GM18498 (cell line): ENCODE measurements around the gene ANKRD63.

Source experiments
- ATAC-seq: cut with Tn5 transposase; IDR thresholded peaks from one replicate; pipeline ENCODE4 v1.9.1; 2021; ENCODE audit warnings: mild to moderate bottlenecking, moderate library complexity; ENCODE audit not compliant: unreplicated experiment

Gene ANKRD63

GRCh38 chr15:40281057-40281800 is 1.6 kb downstream of the ANKRD63 start:
- ATAC-seq = no peak

GRCh38 chr15:40280260-40281056 is 2.4 kb downstream of the ANKRD63 start:
- no peak for ATAC-seq

DNA sequence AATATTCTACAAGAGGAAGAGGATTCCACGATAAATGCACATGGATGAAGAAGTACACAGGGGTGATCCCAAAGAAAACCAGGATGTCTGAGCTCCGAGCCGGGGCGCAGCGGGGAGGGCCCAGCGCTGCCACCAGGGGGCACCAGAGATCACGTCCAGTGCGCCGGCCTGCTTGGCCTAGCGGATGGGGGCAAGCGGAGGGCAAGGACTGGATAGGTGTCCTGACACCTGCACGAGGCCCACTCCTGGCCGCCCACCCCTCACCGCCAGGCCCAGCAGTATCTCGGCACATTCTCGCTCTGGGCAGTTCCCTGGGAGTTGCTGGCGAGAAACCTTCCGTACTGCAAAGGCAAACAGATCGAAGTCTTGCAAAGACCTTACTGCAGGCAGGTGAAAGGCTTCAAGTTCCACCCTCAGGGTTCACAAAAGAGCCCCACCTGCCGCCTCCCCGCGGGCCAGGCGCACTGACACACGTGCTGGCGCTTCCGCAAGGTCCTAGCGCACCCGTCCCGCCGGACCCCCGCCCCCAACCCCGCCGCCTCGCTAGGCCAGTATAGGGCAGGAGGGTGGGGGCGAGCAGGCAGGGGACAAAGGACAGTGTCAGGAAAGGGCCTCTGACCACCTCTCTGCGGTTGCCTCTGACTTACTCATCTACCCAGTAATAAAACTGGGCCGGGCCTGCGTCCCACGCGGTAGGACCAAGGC is 3.3 kb downstream of the ANKRD63 start:
- peak; percentile 37 for ATAC-seq

GRCh38 chr15:40278026-40278425 is 4.8 kb downstream of the ANKRD63 start:
- ATAC-seq = no peak

DNA sequence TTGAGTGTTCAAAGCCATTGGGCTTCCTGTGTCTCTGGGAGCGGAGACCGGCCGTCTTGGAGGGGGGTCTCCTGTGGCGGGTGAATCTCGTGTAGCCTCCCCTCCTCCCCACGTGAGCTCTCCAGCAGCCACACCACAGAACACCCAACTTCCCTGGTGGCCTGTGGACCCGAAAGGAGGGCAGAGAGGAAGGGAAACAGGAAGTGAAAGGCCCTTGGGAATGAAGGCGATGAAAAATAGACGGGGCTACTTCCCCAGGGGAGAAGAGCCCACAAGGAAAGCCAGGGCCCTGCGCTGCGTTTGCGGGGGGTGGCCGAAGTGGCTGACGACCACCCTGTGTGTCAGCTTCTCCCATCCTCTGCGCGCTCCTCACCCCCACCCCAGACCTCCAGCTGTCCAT is 5.4 kb downstream of the ANKRD63 start:
- ATAC-seq = no peak

DNA sequence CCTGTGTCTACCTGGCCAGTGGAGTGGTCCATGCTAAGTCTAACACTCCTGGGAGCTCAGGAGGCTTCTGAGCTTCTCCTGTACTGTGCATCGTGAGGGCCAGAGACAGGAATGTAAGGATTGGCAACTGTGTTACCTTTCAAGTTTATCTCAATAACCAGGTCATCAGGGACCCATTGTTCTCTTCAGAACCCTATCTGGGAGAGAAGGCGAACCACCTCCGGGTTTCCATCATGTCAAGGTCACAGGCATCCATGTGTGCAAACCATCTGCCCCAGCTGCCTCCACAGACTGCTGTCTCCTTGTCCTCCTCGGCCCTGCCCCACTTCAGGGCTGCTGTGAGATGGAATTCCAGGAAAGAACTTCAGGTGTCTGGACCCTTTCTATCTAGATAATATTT is 5.9 kb downstream of the ANKRD63 start:
- ATAC-seq = no peak

- ATAC-seq = no peak
These were observed 6.9 kb downstream of the ANKRD63 start for GRCh38 chr15:40275954-40276353.

- ATAC-seq = no peak
These were observed 7.3 kb downstream of the ANKRD63 start for GRCh38 chr15:40275523-40275922.

DNA sequence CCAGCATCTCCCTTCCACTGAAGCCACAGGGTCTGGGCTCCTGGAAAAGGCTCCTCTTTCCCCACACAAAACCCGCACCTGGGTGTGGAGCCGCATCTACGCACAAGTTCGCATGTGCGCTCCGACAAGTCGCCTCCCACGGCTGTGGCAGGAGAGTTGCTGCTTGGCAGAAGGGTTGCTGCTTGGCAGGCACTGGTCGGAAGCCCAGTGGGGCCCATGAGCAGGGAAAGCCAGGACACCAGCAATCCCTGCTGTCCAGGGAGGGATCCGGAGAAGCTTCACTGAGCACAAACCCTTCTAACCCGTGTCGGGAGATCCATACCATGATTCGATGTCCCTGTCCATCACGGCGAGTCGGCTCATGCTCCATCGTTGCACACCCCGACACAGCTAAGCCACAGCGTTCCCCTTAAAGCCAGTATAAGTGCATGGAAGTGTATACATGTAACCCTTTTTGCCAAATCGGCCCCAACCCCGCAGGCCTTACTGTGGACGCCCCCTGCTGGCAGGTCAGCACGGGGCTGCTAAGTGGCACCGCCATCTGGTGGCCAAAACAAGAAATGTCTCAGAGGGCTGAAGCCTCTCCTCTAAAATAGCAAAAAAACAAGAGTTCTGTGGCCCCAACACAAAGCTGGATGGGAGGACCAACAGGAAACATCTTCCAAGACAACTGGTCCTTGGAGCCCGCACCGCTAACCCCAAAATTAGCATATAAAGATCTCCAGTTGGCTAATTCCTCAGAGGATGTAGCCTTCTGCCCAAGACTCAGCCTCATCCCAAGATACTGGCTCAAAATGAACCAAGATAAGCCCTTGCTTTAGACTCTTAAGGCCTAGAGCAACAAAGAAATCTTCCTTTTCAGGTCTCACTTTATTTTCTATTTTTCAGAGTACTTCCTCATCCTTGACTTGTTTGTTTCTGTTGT is 8.3 kb downstream of the ANKRD63 start:
- ATAC-seq = no peak

- no peak for ATAC-seq
These were observed 9.4 kb downstream of the ANKRD63 start for GRCh38 chr15:40273428-40273827.

DNA sequence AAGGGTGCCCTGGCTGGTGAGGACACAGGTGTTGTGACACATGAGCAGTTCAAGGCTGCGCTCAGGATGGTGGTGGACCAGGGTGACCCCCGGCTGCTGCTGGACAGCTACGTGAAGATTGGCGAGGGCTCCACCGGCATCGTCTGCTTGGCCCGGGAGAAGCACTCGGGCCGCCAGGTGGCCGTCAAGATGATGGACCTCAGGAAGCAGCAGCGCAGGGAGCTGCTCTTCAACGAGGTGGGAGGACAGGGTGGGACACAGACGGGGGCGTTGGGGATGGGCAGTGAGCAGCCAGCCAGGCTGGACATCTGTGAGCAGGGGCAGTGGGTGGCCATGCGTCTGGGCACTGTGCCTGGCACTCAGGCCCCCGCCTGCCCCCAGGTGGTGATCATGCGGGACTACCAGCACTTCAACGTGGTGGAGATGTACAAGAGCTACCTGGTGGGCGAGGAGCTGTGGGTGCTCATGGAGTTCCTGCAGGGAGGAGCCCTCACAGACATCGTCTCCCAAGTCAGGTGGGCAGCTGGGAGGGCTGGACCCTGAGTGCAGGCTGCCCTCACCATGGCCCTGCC is 10.3 kb downstream of the ANKRD63 start:
- ATAC-seq = no peak

DNA sequence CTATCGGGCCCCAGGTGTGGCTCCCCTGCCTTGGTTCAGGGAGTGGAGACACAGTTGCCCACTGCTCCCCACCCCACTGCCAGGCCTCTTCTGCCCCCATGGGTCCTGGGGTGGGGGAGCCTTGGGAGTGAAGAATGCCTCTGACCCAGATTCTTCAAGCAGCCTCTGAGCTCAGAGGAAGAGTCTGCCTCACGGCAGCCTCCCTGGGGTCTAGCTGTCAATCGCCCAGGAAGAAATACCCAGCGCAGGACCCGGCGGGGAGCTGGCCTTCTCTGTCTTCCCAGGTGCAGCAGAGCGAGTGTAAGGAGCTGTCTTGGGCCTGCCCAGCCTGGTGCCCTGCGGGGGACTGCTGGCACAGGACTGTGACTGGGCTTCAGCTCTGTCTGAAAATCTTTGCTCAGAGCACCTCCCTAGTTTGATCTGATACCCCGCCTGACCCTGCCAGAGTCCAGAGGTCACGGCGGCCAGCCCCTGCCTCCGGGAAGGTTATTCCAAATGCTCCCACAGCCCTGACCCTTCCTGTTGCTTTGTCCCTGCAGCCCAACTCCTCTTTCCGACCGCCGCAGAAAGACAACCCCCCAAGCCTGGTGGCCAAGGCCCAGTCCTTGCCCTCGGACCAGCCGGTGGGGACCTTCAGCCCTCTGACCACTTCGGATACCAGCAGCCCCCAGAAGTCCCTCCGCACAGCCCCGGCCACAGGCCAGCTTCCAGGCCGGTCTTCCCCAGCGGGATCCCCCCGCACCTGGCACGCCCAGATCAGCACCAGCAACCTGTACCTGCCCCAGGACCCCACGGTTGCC is 11.0 kb downstream of the ANKRD63 start:
- no peak for ATAC-seq

DNA sequence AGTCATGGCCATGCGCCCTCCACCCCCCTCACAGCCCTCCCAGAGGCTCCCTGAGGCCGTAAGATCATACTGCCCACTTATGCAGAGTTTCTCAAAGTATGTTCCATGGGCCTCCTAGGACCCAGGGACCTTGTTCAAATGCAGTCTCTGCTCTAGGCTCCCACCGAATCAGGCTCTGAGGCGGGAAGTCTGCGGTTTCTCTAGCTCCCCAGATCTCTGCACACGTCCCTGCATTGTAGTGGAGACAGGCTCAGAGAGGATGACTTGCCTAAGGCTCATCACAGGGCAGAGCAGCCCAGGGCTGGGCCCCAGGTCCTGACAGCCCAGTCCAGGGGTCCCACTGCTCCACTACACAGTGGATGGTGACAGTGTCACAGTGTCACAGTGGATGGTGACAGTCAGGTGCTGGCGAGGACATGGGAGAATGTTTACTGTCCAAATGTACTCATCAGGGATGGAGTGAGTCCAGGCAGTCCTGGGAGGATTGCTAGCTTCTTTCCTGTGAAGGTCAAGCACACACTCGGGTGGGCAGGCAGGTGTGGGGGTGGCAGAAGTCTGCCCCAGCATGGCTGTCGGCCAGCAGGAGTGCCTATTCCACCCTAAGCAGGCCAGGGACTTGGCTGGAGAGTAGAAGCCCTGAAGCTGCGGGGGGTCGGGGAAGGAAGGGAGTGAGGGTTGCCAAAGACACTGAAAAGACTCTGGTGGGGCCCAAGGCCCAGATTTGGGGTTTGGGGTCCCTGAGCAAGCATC is 12.4 kb downstream of the ANKRD63 start:
- no peak for ATAC-seq

DNA sequence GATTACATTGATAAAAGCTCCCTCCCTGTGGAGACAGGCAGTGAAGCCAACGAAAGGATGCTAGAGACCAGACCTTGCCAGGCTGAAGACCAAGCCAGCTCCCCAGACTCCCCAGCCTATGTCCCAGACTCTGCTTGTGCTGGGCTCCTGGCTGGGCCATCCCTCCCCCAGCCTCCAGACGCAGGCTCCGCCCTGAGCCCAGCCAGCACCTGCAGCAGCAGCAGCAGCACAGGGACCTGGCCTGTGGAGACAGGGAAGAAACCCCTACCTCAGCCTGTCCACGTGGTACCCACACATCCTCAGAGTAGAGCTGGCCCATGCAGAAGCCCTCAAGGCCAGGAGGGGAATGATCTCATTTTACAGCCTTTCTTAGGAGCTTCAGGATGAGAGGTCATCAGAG is 13.3 kb downstream of the ANKRD63 start:
- no peak for ATAC-seq

- ATAC-seq = no peak
These were observed 15.2 kb downstream of the ANKRD63 start for GRCh38 chr15:40267670-40268069.

- ATAC-seq = no peak
These were observed 16.0 kb downstream of the ANKRD63 start for GRCh38 chr15:40266828-40267304.

DNA sequence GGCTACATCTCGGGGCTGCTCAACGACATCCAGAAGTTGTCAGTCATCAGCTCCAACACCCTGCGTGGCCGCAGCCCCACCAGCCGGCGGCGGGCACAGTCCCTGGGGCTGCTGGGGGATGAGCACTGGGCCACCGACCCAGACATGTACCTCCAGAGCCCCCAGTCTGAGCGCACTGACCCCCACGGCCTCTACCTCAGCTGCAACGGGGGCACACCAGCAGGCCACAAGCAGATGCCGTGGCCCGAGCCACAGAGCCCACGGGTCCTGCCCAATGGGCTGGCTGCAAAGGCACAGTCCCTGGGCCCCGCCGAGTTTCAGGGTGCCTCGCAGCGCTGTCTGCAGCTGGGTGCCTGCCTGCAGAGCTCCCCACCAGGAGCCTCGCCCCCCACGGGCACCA is 17.0 kb downstream of the ANKRD63 start:
- ATAC-seq = no peak

GRCh38 chr15:40265355-40265754 is 17.5 kb downstream of the ANKRD63 start:
- ATAC-seq = no peak
